CD4-positive, alpha-beta T cell treated with Interleukin-6 for 4 hours (primary cell): Measurements from ENCODE around the gene XPNPEP1.

Experiments
- DNase-seq: peaks from one replicate; pipeline ENCODE4 v3.0.0-alpha.2; 2020; ENCODE audit warnings: mixed read lengths

The XPNPEP1 gene

DNA sequence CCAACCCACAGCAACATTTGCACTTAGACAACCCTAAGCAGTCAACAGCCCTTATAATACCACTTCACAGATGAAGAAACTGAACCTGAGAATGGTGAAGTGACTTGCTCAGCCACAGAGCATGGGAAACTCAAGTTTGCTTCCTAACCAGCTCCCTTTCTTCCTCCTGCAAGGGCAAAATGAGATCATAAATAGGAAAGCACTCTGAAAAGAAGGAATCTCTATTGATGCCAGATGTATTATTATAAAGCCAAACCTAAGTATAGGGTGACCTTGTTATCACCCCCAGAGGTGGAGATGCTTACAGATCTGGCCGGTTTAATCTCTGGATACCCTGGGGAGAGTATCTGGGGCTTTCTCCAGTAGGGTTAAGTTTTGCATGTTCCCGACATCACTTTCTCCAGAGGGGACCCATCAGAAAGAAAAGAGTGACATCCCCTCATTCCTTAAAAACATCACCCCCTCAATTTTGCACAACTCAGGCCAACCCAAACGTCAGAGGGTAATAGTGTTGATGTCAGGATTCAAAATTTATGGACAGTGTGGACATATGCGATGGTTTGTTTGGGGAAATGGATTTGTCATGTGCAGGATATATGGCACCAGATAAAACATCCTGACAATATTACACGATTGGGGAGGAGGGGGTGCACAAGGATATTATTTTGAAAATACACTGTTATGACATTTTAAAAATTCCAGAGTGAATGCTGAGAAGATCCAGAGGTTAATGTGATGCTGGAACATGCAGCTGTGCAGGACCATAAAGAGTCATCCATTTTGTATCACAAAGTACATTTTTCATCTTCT is 24.0 kb upstream of the XPNPEP1 start:
- no peak for DNase-seq

DNA sequence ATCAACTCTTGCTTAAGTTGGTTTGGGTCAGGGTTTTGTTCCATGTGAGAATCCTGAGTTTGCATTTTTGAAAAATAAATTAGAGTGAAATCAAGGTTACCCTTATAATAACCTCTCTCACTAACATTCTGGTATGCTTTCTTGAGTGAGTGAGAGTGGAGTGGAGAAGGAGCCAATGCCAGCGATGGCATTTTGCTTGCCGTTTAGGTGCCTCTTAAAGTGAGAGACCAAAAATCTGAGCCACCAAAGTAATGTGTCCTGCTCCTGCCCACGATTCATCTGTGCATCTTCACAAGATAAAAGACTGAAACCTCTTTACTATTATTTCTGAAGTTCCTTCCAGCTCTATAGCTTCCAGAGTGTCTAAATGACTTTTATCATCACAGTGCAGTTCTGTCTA is 23.4 kb upstream of the XPNPEP1 start:
- DNase-seq, result no peak

DNA sequence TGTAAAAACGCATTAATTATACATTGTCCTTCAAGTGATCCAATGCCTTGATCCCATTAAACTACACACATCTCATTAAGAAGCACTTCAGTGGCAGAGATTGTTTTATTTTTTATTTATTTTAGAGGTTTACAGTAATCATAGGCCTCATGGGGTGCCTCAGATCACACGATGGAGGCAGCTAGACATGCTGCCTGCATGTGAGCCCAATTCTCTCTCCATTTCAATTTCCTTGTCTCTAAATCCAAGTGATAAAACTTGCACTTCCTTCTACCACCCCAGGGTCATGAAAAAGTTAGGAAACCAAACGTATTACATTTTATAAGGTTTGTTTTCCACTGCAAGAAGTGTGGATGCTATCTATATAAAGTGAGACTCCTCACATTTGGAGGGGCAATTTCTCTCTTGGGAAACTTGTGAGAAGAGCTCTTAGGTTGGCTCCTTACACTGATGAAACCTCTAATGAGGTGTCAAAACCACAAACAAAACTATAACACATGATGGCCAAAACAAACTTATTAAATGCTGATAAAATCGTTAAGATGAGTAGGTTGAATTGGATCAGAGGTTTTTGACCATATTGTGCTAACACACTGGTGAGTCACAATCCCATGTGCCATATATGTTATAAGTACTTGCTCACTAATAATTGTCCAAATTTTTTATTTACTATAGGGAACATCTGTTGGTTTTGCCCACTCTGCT is 22.3 kb upstream of the XPNPEP1 start:
- DNase-seq, result no peak

DNA sequence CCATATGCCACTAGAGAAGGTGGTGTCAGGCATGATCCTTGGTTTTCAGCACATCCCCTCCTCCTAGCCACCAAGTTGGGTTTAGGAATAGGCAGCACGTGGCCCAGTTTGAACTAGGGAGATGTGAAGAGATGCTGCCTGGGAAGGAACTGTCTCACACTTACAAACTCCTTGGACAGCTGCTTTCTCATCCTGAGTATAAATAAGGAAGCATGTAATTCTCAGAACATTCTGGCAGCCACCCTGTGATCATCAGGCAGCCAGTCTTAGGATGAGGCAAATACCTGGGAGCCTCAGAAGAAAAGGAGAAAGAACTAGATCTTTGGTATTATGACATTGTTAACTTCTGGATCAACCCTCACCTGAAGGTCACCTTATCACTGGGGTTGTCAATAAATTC is 21.3 kb upstream of the XPNPEP1 start:
- DNase-seq, result no peak

DNA sequence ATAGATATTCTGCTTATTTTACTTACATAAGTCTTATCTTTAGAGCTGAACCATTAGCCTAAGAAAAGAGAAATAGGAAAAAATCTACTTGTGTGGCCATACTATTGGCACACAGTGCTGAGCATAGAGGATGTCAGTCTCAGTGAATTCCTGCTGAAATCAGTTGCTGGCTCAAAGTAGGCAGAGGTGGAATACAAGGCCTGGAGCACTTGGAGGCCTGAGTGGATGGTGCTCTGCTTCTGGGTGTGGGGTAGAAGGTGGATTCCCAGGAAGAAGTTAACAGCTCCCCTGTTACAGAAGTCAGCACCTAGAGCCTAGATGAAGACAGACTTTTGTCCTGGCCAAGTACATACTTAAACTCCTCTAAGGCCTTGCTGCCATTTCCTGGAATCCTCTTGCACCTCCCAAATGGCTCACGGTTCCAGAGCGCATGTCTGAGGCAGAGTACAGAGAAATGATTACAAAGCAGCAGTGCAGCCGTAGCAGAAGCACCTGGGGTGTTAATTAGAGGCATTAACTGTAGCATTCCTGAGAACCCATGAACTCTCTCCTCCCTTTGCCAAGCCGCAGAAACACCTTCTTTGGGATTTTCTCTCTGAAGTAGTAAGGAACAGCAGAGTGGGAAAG is 18.0 kb upstream of the XPNPEP1 start:
- DNase-seq, result no peak

DNA sequence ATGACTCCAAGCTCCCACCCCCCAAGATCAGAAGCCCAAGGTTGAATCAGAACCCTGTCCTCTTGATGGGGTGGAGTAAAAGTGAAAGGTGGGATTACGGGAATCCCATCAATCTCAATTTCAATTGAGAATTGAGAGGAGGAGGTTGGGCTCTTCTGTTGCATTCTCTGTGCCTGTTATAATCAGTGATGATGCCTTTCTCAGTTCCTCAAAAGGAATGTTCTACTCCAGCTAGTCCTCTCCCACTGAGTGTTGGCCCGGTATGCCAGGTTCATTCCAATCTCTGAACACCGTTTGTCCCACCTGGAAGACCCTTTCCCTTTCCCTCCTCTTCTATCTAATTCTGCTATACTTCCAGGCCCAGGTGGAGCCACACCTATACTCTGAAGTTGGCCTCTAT is 17.2 kb upstream of the XPNPEP1 start:
- DNase-seq, result no peak

DNA sequence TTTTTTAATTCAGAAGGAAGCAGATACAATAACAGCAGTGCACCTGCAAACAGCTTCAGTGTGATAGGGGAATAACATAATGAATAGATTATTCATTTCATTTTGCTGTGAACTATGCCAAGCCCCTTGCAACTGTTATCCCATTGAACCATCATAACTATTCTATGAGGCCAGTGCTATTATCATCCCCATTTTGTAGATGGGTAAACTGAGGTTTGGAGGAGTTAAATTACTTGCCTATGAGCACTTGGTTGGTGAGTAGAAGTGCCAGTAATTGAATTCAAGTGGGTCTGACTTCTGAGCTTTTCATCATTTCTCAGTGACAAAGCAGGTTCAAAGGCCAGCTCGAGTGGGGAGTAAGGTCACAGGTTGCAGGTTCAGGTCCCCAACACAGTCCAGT is 16.8 kb upstream of the XPNPEP1 start:
- DNase-seq, result no peak

DNA sequence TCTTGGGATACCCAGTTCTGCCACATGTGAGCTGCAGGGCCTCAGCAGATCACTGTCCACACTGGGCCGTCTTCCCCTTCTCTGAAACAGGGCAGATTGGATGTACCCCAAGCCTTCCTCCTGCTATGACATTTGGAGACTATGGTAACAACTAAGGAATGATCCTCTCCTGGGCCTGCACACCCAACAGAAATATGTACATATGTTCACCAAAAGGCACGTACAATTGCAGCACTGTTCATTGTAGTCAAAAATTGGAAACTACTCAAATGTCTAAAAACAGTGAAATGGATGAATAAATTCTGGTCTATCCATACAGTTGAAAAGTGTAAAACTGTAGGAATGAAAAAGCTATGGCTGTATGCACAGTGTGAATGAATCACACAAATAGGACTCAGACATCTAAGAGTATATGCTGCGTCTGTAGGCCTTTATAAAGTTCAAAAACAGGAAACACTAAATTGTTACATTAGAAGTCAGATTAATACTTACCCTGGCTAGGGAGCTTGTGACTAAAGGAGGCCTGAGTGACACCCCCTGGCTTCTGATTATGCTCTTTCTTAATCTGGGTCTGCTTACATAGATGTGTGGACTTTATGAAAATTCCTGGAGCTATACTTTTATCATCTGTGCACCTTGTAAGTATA is 16.1 kb upstream of the XPNPEP1 start:
- DNase-seq, result peak; percentile 21

DNA sequence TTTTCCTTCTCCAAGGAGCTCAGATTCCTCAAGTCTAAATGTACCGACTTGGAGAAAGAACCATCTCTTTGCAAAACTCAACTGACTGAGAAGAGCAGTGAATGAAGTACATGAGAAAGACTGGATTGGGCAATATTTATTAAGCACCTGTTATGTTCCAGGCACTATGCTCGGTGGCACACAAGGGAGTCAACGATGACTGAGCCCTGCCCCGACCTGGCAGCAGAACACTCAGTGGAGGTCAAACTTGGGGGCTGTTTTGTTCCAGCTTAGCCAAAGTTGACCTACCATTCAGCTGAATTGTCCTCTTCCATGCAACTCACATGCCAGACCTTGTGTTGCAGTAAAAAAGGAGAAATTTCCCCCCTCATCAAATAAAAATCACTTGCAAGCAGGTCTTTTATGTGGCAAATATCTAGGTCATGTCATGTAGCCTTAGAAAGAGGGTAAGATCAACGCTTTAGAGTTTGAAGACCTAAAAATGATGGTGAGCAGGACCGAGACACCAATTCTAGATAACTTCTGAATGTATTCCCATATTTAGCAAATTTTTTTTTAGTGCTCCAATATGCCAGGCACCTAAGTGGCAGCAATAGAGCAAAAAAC is 14.3 kb upstream of the XPNPEP1 start:
- DNase-seq, result no peak

DNA sequence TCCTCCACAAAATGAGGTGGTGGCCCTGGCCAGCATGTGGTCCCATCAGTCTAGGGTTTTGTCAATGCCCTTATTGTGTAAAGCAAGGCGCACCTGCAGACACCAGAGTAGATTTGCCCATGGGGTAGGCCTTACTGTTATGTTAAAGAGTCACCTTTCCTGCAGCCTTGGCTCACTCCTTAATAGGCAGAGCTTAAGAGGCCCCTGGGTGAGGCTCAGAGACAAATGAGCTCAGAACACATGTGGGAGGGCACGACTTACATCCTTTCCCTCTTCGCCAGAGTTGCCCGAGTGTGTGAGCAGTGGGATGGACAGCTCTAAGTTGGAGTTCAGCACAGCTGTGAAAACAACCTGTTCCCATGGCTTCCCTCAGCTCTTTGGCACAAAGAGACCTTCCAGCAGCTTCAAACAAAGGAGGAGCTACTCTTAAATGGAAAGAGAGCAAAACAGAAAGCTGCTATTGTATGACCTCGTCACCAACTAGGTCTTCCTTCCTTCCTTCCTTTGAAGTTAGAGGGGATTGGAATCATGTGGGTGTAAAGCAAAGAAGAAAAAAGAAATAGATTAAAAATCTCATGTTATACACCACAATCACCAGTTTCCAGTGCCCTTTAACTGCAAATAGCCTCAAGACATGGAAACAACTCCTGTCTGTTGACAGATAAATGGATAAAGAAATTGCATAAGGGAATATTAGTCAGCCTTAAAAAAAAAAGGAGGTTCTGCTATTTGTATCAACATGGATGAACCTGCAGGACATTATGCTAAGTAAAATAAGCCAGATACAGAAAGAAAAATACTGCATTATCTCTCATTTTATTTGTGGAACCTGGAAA is 11.9 kb upstream of the XPNPEP1 start:
- DNase-seq, result peak; percentile 31

DNA sequence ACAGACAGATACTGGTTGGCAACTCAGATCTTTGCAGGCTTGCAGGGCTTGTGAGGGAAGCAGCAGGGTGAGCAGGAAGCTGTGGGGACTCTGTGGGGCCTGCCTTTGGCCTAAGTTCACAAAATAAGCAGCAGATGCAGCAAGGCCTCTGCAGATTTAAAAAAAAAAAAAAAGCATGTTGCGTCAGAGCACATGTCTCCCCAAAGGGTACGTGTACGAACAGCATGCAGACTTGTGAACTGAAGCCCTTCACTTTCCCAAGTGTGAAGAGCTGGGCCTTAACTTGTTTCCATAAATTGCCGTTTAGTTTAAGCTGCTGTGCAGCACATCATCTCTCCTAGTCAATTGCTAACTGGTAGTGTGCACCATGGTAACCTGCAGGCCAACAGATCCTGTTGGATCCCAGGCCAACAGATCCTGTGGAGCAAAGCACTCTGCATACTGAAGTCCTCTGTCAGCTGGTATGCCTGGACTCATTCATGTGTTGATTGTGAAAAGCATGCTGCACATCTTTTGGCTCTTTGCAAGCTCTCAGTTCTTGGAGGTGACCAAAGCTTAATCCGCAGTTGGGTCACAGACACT is 10.8 kb upstream of the XPNPEP1 start:
- DNase-seq, result peak; percentile 71

DNA sequence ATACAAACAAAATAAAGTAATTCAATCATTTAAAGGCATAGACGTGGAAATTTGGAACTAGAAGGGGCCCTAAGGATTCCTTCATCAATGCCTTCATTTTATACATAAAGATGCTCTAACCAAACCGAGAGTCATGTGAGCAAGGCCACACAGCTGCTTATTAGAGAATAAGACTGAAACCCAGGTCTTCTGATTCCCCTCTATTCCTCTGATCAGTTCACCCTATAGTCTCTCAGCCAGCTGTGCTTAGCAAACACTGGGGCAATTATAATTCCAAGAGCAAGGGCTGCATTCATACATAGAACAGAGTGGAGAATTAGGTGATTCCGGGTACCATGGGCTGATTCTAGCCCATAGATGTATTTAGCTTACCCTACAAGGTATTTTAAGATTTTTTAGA is 9.7 kb upstream of the XPNPEP1 start:
- no peak for DNase-seq

DNA sequence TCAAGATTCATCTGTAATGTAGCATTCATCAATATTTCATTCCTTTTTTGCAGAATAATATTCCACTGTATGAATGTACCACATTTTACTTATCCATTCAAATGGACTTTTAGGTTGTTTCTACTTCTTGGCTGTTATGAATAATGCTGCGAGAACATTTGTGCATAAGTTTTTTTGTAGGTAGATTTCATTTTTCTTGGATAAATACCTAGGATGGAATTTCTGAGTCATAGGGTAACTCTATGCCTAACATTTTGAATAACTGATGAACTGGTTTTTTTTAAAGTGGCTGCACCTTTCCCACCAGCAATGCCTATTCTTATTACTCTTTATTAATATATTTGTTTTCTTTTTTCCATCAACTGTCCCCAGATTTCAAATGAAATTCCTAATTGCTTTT is 9.1 kb upstream of the XPNPEP1 start:
- DNase-seq, result no peak

DNA sequence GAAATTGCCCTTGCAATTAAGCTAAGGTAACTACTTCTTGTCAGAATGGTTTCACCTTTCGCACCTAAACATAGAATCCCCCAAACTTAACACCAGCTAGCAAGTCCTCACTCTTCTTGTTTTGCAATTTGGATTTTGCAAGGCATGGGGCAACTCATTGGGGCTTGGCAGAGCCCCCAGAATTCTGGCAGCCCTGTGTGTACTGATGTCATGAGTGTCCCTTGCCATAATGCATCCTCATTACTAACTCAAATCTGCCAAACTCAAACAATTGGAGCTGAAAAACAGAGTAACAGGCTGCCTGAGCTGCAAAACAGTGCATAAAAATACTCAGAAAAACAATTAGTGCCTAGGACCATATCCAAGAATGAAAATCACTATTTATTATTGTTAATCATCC is 7.9 kb upstream of the XPNPEP1 start:
- DNase-seq, result no peak

DNA sequence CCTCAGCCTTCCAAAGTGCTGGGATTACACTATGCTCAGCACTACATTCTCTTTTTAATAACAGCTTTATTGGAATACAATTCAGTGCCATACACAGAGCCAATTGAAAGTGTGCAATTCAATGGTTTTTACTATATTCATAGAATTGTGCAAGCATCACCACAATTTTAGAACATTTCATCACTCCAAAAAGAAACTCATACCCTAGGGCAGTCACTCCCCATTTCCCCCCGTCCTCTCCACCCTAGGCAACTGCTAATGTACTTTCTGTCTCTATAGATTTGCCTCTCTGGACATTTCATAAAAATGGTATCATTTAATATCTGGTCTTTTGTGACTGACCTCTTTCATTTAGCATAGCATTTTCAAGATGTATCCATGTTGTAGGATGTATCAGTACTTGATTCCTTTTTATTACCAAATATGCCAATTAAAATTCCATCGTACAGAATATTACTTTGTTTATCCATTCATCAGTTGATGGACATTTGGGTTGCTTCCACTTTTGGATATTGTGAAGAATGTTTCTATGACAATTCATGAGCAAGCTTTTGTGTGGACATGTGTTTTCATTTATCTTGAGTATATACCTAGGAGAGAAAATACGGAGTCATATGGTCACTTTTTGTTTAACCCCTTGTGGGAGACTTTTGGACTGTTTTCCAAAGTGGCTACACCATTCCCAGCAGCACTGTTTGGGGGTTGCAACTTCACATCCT is 6.3 kb upstream of the XPNPEP1 start:
- no peak for DNase-seq

DNA sequence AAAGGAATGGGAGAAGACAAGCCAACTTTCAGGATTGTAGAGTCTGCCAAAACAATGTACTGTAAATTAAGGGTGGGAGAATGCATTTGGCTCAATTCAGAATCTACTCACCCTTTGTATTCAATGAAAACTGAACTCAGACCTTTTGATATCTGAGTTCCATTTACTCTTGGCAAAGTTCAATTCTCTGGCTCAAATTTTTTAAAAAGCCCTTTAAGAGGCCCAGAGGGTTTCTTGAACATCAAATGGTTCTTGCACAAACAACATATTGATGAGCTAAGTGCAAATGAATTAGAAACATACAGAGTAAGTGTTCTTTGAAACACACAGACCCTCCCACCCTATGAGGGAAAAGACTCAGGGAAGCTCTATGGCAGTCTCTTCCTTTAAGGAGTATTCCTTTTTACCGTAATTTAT is 5.2 kb upstream of the XPNPEP1 start:
- no peak for DNase-seq

DNA sequence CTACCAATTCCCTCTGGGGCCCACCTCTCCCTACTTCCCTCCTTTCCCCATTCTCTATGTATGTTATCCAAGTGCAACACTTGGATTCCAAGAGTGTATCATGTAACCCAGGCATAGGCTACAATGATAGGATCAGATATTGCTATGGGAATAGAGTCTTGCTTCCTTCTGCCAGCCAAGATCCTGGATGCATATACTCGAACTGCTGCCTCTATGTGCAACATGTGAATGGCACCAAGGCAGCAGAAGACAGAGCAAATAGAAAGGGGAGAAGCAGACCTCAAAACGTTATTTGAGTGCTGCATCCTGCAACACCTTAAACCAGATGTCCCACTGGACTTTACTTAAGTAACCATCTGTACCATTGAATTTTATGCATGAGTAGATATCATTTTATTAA is 3.5 kb upstream of the XPNPEP1 start:
- no peak for DNase-seq

DNA sequence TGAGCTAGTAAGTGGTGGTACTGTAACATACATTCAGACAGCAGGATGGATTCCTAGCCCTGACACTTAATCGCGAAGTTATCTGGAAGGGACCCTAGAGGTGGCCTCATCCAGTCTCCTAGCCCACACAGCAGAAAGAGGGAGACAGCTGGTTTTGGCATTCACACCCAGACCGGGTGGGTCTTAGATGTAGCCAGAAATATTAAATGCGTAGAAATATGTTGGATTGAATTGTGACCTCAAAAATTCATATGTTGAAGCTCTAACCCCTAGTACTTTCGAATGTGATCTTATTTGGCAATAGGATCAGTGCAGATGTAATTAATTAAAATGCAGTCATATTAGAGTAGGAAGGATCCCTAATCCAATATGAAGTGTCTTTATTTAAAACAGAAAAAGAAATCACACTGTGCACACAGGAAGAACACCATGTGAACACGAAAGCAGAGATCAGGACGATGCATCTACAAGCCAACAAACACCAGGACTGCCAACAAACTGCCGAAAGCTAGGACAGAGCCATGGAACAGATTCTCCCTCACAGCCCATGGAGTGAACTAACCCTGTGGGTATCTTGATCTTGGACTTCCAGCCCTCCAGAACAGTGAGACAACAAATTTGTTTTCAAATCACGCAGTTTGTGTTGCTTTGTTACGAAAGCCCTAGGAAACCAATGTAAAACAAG is 2.9 kb upstream of the XPNPEP1 start:
- DNase-seq, result no peak

DNA sequence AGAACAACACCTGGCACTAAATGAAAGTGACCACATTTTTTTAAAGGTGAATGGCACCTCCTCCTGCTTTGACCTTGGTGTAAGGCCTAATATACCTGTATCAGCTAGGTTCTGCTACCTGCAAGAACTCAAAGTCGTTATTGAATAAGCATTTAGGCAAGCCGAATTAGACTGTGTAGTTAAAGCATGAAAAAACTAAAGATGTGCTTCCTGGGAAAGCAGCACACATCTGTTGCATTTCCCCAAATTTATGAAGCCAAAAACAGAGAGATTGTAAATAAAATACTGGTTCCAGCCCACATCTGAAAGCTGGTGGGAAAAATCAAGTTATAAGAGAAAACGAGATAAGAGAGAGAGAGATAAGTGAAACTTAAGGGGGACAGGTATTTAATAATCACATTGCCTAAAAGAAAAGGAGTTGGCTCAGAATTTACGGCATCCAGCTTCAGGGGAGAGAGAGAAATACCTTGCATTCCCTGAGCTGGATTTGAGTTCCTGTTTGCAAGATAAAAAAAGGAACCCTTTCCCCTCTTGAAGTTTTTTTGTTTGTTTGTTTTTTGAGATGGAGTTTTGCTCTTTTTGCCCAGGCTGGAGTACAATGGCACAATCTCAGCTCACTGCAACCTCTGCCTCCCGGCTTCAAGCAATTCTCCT is 1.8 kb upstream of the XPNPEP1 start:
- DNase-seq, result no peak

DNA sequence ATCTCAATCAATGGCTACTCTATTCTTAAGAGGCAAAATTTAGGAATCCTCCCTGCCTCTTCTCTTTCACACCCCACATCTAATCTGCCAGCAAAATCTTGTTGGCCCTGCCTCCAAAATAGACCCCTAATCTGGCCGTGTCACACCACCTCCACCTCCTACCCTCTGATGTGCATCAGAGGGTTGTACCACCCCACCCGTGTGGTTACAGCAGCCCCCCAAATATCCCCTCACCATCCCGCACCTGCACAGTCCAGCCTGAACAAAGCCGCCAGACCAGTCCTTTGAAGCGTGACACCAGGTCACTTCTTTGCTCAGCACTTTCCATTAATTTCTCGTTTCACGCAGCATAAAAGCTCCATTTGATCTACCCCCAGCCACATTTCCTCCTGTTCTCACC is 776 bp upstream of the XPNPEP1 start:
- DNase-seq, result no peak
